Keratinocyte (primary cell): Measurements from ENCODE around the gene ECEL1.

ENCODE experiments used
- EZH2 ChIP-seq: IDR thresholded peaks from one replicate; pipeline ENCODE4 v1.6.1; 2012; ENCODE audit warnings: inconsistent platforms, mild to moderate bottlenecking, low read length, moderate library complexity
- TF ChIP-seq, protein P1 (sequence below), 3 experiments: IDR thresholded peaks in 1 of 3; conservative IDR thresholded peaks in 1 of 3; optimal IDR thresholded peaks in 1 of 3; 2 replicates in 2 of 3; 3 replicates in 1 of 3; pipeline versions ENCODE3 to v1.5.1; 2011; ENCODE audit warnings: low read length in 3 of 3, mild to moderate bottlenecking in 3 of 3, moderate library complexity in 2 of 3, control low read depth in 1 of 3, inconsistent platforms in 1 of 3; ENCODE audit not compliant: insufficient read depth in 2 of 3; ENCODE audit errors: extremely low read depth in 1 of 3

DNA sequence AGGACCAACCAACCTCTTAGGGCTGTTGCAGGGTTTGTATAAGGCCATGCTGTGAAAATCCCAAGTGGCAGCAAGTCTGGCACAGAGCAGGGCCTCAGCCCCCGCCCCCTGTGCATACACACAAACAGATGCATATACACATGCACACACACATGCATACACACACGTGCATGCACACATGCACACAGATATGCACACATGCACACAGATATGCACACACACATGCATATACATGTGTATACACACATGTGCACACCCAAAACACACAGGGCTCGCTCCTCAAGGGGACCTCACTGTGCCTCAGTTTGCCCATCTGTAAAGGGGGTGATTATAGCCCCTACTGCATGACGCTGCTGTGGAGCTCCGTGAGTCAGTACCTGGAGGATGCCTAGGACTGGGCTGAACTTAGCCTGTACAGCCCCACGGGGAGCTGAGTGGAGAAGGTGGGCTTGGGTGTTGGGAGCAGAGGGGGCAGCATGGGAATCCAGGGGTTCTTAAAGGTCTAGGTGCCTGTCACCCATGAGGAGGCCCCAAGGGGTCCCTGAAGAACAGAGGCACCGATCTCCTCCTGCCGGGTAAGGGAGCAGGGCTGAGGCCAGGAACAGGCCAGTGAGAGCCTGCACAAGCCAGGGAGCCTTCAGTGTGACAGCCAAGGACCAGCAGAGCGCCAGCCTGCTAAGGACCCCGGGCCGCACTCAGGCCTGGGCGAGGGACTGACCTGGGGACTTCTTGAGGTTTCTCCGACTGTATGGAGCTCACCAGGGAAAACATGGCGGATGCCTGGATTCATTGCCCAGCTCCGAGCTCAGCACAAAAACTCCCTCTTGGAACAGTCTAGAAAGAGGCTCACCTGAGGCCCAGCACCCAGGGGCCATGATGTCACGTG lies 55.7 kb downstream of the ECEL1 start:
- TF ChIP-seq, protein P1, sequence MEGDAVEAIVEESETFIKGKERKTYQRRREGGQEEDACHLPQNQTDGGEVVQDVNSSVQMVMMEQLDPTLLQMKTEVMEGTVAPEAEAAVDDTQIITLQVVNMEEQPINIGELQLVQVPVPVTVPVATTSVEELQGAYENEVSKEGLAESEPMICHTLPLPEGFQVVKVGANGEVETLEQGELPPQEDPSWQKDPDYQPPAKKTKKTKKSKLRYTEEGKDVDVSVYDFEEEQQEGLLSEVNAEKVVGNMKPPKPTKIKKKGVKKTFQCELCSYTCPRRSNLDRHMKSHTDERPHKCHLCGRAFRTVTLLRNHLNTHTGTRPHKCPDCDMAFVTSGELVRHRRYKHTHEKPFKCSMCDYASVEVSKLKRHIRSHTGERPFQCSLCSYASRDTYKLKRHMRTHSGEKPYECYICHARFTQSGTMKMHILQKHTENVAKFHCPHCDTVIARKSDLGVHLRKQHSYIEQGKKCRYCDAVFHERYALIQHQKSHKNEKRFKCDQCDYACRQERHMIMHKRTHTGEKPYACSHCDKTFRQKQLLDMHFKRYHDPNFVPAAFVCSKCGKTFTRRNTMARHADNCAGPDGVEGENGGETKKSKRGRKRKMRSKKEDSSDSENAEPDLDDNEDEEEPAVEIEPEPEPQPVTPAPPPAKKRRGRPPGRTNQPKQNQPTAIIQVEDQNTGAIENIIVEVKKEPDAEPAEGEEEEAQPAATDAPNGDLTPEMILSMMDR (optimal IDR thresholded peaks at IDR 0.05 in 1 of 3, IDR thresholded peaks at IDR 0.05 in 1 of 3, conservative IDR thresholded peaks at IDR 0.05 in 1 of 3; ENCODE audit: extremely low read depth in 1 of 3, insufficient read depth in 2 of 3, low read length in 3 of 3) = no peak
- TF ChIP-seq EZH2 = no peak
